Gastrocnemius medialis (tissue), 4 donors: ENCODE data around the gene ASB17. TPM values are rescaled to one million over a fixed set of nuclear protein-coding genes. Genes with fewer than 3 reads are reported as not detected.

Source experiments
- ATAC-seq, 2 donors: fragments of 150-250 bp; one replicate each; pipeline ENCODE4 v1.9.1; 2016
- DNase-seq, 2 donors: peaks; one replicate each; pipeline ENCODE4 v3.0.0-alpha.2; 2019
- H3K27ac ChIP-seq, 4 donors: fragments of 200-600 bp; sonication (generic); 1 replicate in 1 of 4; 2 replicates in 3 of 4; pipeline ENCODE4 v1.5.1; 2016 to 2018; ENCODE audit warnings: mild to moderate bottlenecking in 2 of 4, moderate library complexity in 1 of 4
- H3K27me3 ChIP-seq, 3 donors: fragments of 200-600 bp; sonication (generic) in 2 of 3; 1 replicate in 1 of 3; 2 replicates in 2 of 3; pipeline versions ENCODE4 v1.5.1 to v1.6.0; 2016 to 2019; ENCODE audit warnings: mild to moderate bottlenecking in 1 of 3, moderate library complexity in 1 of 3
- H3K36me3 ChIP-seq, 2 donors: fragments of 200-600 bp; sonication (generic) in 1 of 2; one replicate each; pipeline ENCODE4 v1.5.1; 2017 to 2018
- H3K4me1 ChIP-seq, 2 donors: fragments of 200-600 bp; sonication (generic) in 1 of 2; one replicate each; pipeline ENCODE4 v1.5.1; 2016 to 2017; ENCODE audit warnings: mild to moderate bottlenecking in 2 of 2
- H3K4me3 ChIP-seq, 4 donors: fragments of 200-600 bp; sonication (generic) in 3 of 4; 1 replicate in 1 of 4; 2 replicates in 3 of 4; pipeline ENCODE4 v1.5.1; 2016 to 2019; ENCODE audit warnings: mild to moderate bottlenecking in 2 of 4
- H3K9me3 ChIP-seq, 3 donors: fragments of 200-600 bp; sonication (generic) in 2 of 3; 1 replicate in 1 of 3; 2 replicates in 2 of 3; pipeline ENCODE4 v1.5.1; 2016 to 2019
- POLR2A ChIP-seq, 2 donors: fragments of 450-650 bp; IDR thresholded peaks; one replicate each; pipeline ENCODE4 v1.6.1; 2017; ENCODE audit warnings: antibody characterized with exemption in 2 of 2, mild to moderate bottlenecking in 2 of 2, moderate library complexity in 2 of 2
- in situ Hi-C, 4 donors: fragments of 200-750 bp; cut with MboI; loops; one replicate each; pipeline versions ENCODE4 v1.15.0 to v1.8.0; 2017; ENCODE audit warnings: low sequenced_read_pairs in 4 of 4
- intact Hi-C: fragments of 100-400 bp; cut with DNase I; formaldehyde crosslinking; loops from one replicate; pipeline ENCODE4 v1.15.1; 2023; ENCODE audit warnings: low total_unique reads
- total RNA-seq, 4 donors: library from RNA; depleted of rRNA; stranded (reverse); fragments of >200 nt; gene quantifications; one replicate each; pipeline versions ENCODE4 v1.1.0 to v1.2.3, GENCODE V29; 2016
- TF ChIP-seq, protein P1 (sequence below), 5 experiments: fragments of 450-650 bp in 3 of 5; fragments of 200-600 bp in 2 of 5; sonication (generic) in 2 of 5; IDR thresholded peaks in 4 of 5; conservative IDR thresholded peaks in 1 of 5; 1 replicate in 4 of 5; 2 replicates in 1 of 5; pipeline ENCODE4 v1.5.1; 2016 to 2019; ENCODE audit warnings: antibody characterized with exemption in 5 of 5, mild to moderate bottlenecking in 3 of 5, moderate library complexity in 3 of 5

Gene ASB17
- total RNA-seq, 4 donors from 2014 or later, result not detected

DNA sequence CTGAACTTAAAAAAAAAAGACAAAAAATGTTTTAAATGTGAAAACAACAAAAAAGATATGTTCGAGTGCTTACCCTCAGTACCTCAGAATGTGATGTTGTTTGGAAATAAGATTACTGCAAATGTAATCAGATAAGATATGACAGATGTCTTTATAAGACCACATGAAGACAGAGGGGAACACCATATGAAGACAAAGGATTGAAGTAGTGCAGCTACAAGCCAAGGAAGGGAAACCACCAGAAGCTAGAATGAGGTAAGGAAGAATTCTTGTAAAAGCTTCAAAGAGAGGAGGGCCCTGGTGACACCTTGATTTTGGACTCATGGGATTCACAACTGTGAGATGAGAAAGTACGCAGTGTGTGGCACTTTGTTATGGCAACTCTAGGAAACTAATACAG lies 15.4 kb downstream of the ASB17 start:
- no peaks in the 10 kb centered on the region for H3K36me3 ChIP-seq
- H3K4me3 ChIP-seq, result no peak overlapping the region
- ATAC-seq (no peak), DNase-seq (no peak)
- H3K9me3 ChIP-seq, result no peaks in the 10 kb centered on the region
- H3K27ac ChIP-seq, result no peak overlapping the region
- no peaks in the 10 kb centered on the region for H3K27me3 ChIP-seq
- intact Hi-C loops (no loop called here), in situ Hi-C loops (no loop called here)
- H3K4me1 ChIP-seq, result no peaks in the 10 kb centered on the region
- no peak for TF ChIP-seq POLR2A (IDR thresholded peaks at IDR 0.05)
- TF ChIP-seq, protein P1, sequence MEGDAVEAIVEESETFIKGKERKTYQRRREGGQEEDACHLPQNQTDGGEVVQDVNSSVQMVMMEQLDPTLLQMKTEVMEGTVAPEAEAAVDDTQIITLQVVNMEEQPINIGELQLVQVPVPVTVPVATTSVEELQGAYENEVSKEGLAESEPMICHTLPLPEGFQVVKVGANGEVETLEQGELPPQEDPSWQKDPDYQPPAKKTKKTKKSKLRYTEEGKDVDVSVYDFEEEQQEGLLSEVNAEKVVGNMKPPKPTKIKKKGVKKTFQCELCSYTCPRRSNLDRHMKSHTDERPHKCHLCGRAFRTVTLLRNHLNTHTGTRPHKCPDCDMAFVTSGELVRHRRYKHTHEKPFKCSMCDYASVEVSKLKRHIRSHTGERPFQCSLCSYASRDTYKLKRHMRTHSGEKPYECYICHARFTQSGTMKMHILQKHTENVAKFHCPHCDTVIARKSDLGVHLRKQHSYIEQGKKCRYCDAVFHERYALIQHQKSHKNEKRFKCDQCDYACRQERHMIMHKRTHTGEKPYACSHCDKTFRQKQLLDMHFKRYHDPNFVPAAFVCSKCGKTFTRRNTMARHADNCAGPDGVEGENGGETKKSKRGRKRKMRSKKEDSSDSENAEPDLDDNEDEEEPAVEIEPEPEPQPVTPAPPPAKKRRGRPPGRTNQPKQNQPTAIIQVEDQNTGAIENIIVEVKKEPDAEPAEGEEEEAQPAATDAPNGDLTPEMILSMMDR (IDR thresholded peaks at IDR 0.05 in 4 of 5, conservative IDR thresholded peaks at IDR 0.05 in 1 of 5), result no peak

DNA sequence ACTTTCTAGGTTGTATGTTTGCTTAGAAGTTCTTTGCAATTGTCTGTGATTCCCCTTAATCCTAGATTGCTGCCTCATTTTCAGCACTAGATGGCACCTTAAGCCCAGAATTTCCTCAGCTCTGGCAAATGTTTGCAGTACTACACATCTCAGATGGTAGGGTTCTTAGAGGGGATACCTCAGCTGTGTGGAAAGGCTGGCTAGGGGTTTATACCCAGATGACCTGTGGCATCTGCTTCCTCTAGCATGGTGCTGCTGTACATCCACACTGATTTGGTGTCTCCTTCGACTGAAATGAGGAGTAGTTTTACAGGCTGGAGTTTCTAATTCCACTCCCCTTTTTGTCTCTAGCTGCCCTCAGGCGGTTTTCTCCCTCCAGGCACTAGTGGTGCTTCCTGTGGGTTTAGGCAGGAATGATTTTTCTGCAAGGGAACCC lies 23.5 kb downstream of the ASB17 start:
- no peaks in the 10 kb centered on the region for H3K27me3 ChIP-seq
- no peak overlapping the region for H3K27ac ChIP-seq
- no peaks in the 10 kb centered on the region for H3K9me3 ChIP-seq
- H3K4me1 ChIP-seq, result no peaks in the 10 kb centered on the region
- ATAC-seq (no peak), DNase-seq (no peak)
- TF ChIP-seq, protein P1 (IDR thresholded peaks at IDR 0.05 in 4 of 5, conservative IDR thresholded peaks at IDR 0.05 in 1 of 5), result no peak
- TF ChIP-seq POLR2A (IDR thresholded peaks at IDR 0.05), result no peak
- H3K4me3 ChIP-seq, result no peak overlapping the region
- intact Hi-C loops, result no loop called here
- in situ Hi-C loops, result no loop called here
- no peaks in the 10 kb centered on the region for H3K36me3 ChIP-seq

DNA sequence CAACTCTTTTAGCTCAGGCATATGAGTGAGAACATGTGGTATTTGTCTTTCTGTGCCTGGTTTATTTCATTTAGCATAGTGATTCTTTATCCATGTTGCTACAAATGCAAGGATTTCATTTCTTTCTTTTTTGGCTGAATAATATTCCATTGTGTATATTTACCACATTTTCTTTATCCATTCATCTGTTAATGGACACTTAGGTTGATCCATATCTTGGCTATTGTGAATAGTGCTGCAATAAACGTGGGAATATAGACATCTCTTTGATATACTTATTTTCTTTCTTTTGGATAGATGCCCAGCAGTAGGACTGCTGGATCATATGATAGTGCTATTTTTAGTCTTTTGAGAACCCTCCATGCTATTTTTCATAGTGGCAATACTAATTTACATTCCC lies 30.8 kb downstream of the ASB17 start:
- intact Hi-C loops, result no loop called here
- in situ Hi-C loops, result no loop called here
- Histone ChIP-seq H3K4me3 (no peak overlapping the region), H3K27ac (no peak overlapping the region), H3K36me3 (no peaks in the 10 kb centered on the region), H3K4me1 (no peaks in the 10 kb centered on the region), H3K9me3 (no peaks in the 10 kb centered on the region), H3K27me3 (no peaks in the 10 kb centered on the region)
- ATAC-seq, result no peak
- TF ChIP-seq, protein P1 (IDR thresholded peaks at IDR 0.05 in 4 of 5, conservative IDR thresholded peaks at IDR 0.05 in 1 of 5), result no peak
- TF ChIP-seq POLR2A (IDR thresholded peaks at IDR 0.05), result no peak
- DNase-seq, result no peak

DNA sequence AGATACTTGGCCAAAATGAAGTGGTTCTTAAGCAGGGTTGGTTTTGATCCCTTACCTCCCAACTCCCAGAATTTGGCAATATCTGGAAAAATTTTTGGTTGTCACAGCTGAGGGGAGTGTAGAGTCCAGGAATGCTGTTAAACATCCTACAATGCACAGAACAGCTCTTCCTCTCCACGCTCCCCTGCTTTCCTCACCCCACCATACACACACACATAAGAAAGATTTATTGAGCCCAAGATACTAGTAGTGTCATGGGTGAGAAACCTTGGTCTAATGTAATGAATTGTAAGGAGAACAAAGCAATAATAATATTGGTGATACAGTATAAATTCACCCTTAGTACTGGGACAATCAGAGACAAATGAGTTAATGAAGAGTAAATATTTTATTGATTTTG lies 47.8 kb downstream of the ASB17 start:
- no peak for DNase-seq
- no peak for ATAC-seq
- no peaks in the 10 kb centered on the region for H3K4me1 ChIP-seq
- no peaks in the 10 kb centered on the region for H3K9me3 ChIP-seq
- TF ChIP-seq POLR2A (IDR thresholded peaks at IDR 0.05), result no peak
- TF ChIP-seq, protein P1 (IDR thresholded peaks at IDR 0.05 in 4 of 5, conservative IDR thresholded peaks at IDR 0.05 in 1 of 5), result no peak
- in situ Hi-C loops, result no loop called here
- H3K4me3 ChIP-seq, result no peak overlapping the region
- H3K36me3 ChIP-seq, result no peaks in the 10 kb centered on the region
- no peak overlapping the region for H3K27ac ChIP-seq
- no peaks in the 10 kb centered on the region for H3K27me3 ChIP-seq
- intact Hi-C loops, result no loop called here

DNA sequence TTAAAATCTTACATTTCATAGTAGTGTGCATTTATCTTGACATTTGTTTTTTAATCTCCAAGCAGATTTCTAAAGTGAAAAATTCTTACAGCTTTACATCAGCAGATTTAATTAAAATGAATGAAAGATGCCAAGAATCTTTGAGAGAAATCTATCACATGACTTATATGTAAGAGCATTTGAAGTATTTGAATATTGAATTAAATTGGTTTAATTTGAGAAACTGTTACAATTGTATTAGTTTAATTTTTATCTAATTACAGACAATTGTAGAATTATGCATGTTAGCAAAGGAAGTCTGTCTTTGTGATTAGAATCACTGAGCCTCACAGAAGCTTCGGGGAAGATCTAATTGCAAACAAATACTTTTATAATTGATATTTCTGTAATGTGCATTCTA lies 52.2 kb downstream of the ASB17 start:
- no peak for ATAC-seq
- Histone ChIP-seq H3K36me3 (no peaks in the 10 kb centered on the region), H3K4me1 (no peaks in the 10 kb centered on the region), H3K27me3 (no peaks in the 10 kb centered on the region), H3K27ac (no peak overlapping the region), H3K4me3 (no peak overlapping the region), H3K9me3 (no peaks in the 10 kb centered on the region)
- TF ChIP-seq POLR2A (IDR thresholded peaks at IDR 0.05), result no peak
- TF ChIP-seq, protein P1 (IDR thresholded peaks at IDR 0.05 in 4 of 5, conservative IDR thresholded peaks at IDR 0.05 in 1 of 5), result no peak
- in situ Hi-C loops, result no loop called here
- intact Hi-C loops, result no loop called here
- DNase-seq, result no peak
